H1 (cell line): Measurements from ENCODE around the gene ME1. TPM values are rescaled to one million over a fixed set of nuclear protein-coding genes. Genes with fewer than 3 reads are reported as not detected.

Source experiments
- ASH2L ChIP-seq: fragments of 200-600, 300-600 bp; sonication (generic); IDR thresholded peaks from one replicate; pipeline ENCODE4 v1.7.1; 2017; ENCODE audit warnings: low read length
- CHD7 ChIP-seq: fragments of 300-600 bp; sonication (generic); IDR thresholded peaks from 2 replicates; pipeline ENCODE4 v1.7.1; 2012; ENCODE audit warnings: low read length, moderate library complexity, mild to moderate bottlenecking, inconsistent platforms; ENCODE audit not compliant: insufficient replicate concordance
- HDAC6 ChIP-seq: IDR thresholded peaks from one replicate; pipeline ENCODE4 v1.7.1; 2012; ENCODE audit warnings: low read depth, mild to moderate bottlenecking, inconsistent platforms, low read length, moderate library complexity
- polyA plus RNA-seq, 7 experiments: library from polyadenylated mRNA; depleted of rRNA in 3 of 7; stranded (reverse) in 5 of 7; unstranded in 2 of 7; fragments of >200 nt in 5 of 7; fragments of 200-250 nt in 2 of 7; gene quantifications; 1 replicate in 5 of 7; 2 replicates in 1 of 7; 4 replicates in 1 of 7; pipeline versions ENCODE4 v1.2.1 to v1.2.3, GENCODE V29; 2011 to 2013; ENCODE audit warnings: missing spikeins in 2 of 7, mixed read lengths in 2 of 7
- total RNA-seq: library from RNA; stranded (reverse); fragmentation: NEBNext Ultra II Directional; extraction: Animal tissue kit (Norgen Biotek cat#: 25700); gene quantifications from 2 replicates; pipeline ENCODE4 v1.2.1, GENCODE V29; 2021

Gene ME1
- total and polyA plus RNA-seq, 2 of the 8 experiments (the other 6 are each of a cell fraction or from before 2014, with no cell fraction given) = 1.3 to 3.9 TPM

- TF ChIP-seq CHD7 (no peak), ASH2L (no peak), HDAC6 (no peak)
- TF ChIP-seq, all 59 proteins: peak for 0
Measured at GRCh38 chr6:83384751-83385150, 46.1 kb downstream of the ME1 start (continued).
